ENCODE results near the gene HACD1. TPM values are rescaled to one million over a fixed set of nuclear protein-coding genes. Genes with fewer than 3 reads are reported as not detected.

HACD1 gene
- total RNA-seq, 2 donors from 2014 or later, result 82.2 to 109 TPM

DNA sequence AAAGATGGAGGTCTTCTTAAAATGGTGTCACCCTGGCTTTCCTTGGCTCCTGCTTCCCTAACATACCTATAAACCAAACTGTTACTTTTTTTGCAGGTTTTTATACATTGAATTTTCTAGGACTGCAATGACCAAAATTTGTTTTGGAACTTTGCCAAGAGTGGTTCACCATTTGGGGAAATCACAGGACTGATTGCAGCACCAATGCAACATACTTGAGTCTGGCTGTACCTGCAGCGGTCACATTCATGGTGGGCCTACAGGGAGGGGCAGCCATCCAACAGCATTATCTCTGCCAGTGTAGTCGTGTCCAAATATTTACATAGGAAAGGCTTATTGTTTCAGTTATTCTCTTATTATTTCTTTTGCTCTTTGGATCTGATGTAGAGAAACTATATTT is 69.0 kb downstream of the HACD1 start:
- DNase-seq (ENCODE audit: low spot score), result no peak
- Histone ChIP-seq H3K9me3 (no peaks in the 10 kb centered on the region), H3K27ac (no peak overlapping the region), H3K27me3 (replicated peaks; ENCODE audit: insufficient read depth) (no peaks in the 10 kb centered on the region), H3K4me1 (ENCODE audit: control insufficient read depth in 1 of 2, low read depth in 2 of 2) (no peaks in the 10 kb centered on the region), H3K36me3 (no peaks in the 10 kb centered on the region), H3K4me3 (no peak overlapping the region)
- ATAC-seq (ENCODE audit: insufficient number of reproducible peaks, low FRiP score, low read depth), result no peak
- no peak for TF ChIP-seq CTCF (IDR thresholded peaks at IDR 0.05)

- no peaks in the 10 kb centered on the region for H3K9me3 ChIP-seq
- H3K4me1 ChIP-seq (ENCODE audit: control insufficient read depth in 1 of 2, low read depth in 2 of 2), result no peaks in the 10 kb centered on the region
- H3K36me3 ChIP-seq, result no peaks in the 10 kb centered on the region
- ATAC-seq (ENCODE audit: insufficient number of reproducible peaks, low FRiP score, low read depth) (no peak), DNase-seq (ENCODE audit: low spot score) (no peak)
- TF ChIP-seq CTCF (IDR thresholded peaks at IDR 0.05), result no peak
- H3K4me3 ChIP-seq, result no peak overlapping the region
- no peak overlapping the region for H3K27ac ChIP-seq
- H3K27me3 ChIP-seq (replicated peaks; ENCODE audit: insufficient read depth), result no peaks in the 10 kb centered on the region
These were observed 70.1 kb downstream of the HACD1 start for GRCh38 chr10:17547060-17547459.

DNA sequence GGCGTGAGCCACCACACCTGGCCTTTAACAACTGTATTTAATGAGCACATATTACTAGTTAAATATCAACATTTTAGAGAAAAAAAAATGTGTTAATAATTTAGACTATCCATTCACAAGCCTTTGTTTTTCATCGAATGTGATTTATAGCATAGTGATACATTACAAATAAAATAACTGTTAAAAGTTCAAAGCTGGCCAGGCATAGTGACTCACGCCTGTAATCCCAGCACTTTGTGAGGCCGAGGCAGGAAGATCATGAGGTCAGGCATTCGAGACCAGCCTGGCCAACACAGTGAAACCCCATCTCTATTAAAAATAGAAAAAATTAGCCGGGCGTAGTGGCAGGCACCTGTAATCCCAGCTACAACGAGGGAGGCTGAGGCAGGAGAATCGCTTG is 72.7 kb downstream of the HACD1 start:
- DNase-seq (ENCODE audit: low spot score) (no peak), ATAC-seq (ENCODE audit: insufficient number of reproducible peaks, low FRiP score, low read depth) (no peak)
- no peak for TF ChIP-seq CTCF (IDR thresholded peaks at IDR 0.05)
- no peaks in the 10 kb centered on the region for H3K36me3 ChIP-seq
- no peaks in the 10 kb centered on the region for H3K9me3 ChIP-seq
- H3K27me3 ChIP-seq (replicated peaks; ENCODE audit: insufficient read depth), result no peaks in the 10 kb centered on the region
- H3K27ac ChIP-seq, result no peak overlapping the region
- H3K4me1 ChIP-seq (ENCODE audit: control insufficient read depth in 1 of 2, low read depth in 2 of 2), result no peaks in the 10 kb centered on the region
- H3K4me3 ChIP-seq, result no peak overlapping the region

Other genes starting within 250 kb of the HACD1 start
- gene ST8SIA6, start 162.8 kb downstream of the HACD1 start, total RNA-seq, result 1 to 10 TPM; 1.5 to 8.9 TPM
- 10 to 100 TPM; 26.1 to 28.4 TPM for gene STAM, start 26.8 kb upstream of the HACD1 start, total RNA-seq
- 1 to 10 TPM; 1.1 to 2.0 TPM for gene TMEM236, start 134.8 kb upstream of the HACD1 start, total RNA-seq
- 10 to 100 TPM; 62.6 to 73.4 TPM for gene MRC1, start 192.0 kb upstream of the HACD1 start, total RNA-seq